HG03558 (cell line): ENCODE results near the gene STUB1.
"Not testable (repeated sequence)": the region's sequence is repeated elsewhere in the genome, so short reads cannot be mapped to it uniquely, and the experiment has no call there.

ENCODE experiments used
- ATAC-seq: cut with Tn5 transposase; IDR thresholded peaks from one replicate; pipeline ENCODE4 v1.9.1; 2021; ENCODE audit warnings: moderate number of reproducible peaks; ENCODE audit not compliant: unreplicated experiment; ENCODE audit errors: extremely low read depth

Gene STUB1

GRCh38 chr16:677316-678190 is 2.7 kb upstream of the STUB1 start:
- no peak for ATAC-seq

DNA sequence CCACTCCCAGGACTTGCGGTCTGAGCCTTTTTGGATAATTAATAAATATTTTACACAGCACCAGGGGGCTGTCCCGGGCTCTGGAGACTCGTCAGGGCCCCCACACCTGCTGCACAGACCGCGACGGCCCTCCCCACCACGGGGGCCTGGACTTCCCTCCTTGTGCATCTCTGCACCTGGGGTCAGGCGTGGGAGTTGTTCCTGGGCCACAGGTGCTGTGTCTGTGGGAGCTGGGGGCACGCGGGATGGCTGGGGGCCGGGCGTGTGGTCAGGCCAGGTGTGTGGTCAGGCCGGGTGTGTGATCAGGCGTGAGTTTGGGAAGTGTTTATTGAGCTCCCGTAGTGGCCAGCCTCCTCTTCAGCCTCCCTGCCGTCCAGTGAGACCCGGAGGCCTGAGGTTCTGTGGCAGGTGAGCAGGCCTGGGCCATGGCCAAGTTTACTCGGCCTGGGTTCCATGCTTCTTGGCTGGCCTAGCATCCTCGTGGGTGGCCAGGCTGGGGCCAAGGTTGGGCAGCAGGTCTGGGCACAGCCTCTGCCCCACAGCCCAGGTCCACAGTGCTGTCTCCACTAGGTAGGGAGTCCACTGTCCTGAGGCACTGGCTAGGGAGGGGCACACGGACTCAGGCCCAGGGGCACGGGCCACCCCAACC is 1.9 kb upstream of the STUB1 start:
- no peak for ATAC-seq

GRCh38 chr16:678858-679813 is 1.1 kb upstream of the STUB1 start:
- no peak for ATAC-seq

DNA sequence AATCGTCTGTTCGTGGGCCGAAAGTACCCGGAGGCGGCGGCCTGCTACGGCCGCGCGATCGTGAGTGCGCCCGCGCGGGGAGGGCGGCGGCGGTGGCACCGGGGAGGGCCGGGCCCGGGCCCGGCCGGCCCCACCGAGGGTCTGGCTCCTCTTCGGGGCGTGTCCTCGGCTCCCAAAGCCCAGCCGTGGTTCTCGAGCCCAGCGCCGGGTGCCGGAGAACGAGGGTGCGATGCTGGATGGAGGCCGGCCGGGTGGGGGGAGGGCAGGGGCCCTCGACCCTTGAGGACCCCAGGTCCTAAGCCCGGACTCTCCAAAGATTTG is 375 bp downstream of the STUB1 start:
- ATAC-seq, result no peak

DNA sequence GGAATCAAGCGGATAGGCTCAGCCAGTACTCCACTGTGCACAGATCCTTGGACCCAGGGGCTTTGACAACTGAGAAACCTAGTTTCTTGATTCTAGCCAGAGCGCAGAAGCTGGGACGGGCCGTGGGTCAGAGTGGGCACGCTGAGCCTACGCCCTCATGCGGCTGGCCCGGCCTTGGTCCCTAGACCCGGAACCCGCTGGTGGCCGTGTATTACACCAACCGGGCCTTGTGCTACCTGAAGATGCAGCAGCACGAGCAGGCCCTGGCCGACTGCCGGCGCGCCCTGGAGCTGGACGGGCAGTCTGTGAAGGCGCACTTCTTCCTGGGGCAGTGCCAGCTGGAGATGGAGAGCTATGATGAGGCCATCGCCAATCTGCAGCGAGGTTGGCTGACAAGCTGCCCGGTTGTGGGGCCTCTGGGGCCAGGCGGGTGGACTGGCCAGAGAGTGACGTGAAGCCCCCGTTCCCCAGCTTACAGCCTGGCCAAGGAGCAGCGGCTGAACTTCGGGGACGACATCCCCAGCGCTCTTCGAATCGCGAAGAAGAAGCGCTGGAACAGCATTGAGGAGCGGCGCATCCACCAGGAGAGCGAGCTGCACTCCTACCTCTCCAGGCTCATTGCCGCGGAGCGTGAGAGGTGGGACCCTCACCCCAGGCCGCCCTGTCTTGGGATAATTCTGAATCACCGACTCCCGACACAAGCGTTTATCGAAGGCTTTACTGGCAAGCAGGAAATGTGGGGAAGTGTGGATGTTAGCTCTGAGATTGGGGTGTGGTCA is 946 bp downstream of the STUB1 start:
- no peak for ATAC-seq

DNA sequence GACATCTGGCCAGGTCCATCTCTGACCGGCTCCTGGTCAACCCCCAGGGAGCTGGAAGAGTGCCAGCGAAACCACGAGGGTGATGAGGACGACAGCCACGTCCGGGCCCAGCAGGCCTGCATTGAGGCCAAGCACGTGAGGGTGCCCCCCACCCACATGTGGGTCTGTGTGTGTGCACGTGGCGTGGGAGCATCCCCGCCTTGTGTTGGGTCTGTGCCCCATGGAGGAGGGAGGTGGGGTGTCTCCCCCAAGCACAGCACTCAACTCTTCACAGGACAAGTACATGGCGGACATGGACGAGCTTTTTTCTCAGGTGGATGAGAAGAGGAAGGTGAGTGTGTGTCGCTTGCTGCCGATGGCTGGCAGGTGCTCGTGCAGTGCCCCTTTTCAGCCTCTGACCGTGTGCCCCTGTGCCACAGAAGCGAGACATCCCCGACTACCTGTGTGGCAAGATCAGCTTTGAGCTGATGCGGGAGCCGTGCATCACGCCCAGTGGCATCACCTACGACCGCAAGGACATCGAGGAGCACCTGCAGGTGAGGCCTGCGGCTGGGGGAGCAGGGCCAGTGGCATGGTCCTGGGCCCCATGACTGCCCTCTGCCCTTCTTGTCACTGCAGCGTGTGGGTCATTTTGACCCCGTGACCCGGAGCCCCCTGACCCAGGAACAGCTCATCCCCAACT is 1.7 kb downstream of the STUB1 start:
- no peak for ATAC-seq

- ATAC-seq, result no peak
Observed at GRCh38 chr16:682493-683395, 2.5 kb downstream of the STUB1 start.

DNA sequence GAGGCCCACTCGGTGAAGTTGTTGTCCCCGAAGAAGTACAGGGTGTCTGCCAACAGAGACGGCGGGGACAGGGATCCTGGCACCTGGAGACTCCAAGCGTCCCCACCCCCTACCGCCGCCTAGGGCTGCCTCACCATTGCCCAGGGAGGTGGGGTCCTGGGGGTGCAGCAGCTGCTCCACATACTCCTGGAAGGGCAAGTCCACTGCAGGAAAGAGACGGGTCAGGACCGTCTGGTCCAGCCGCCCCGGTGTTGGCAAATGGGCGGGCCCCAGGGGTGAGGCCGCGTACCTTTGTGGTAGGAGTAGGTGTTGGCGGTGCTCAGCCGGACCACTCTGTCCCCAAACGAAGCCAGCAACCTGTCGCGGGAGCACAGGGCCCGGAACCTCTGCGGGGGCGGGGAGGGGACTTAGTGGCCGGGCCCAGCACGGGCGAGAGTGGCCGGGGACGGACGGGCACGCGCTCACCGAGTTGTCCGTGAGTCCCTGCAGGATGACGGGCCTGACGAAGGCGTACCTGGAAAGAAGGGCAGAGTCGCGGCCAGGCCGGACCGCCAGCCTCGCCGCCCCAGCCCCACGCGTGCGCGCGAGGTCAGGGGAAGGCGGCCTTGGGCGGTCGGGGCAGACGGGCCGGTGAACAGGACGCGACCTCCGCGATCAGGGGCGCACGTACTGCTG is 3.3 kb downstream of the STUB1 start:
- no peak for ATAC-seq

DNA sequence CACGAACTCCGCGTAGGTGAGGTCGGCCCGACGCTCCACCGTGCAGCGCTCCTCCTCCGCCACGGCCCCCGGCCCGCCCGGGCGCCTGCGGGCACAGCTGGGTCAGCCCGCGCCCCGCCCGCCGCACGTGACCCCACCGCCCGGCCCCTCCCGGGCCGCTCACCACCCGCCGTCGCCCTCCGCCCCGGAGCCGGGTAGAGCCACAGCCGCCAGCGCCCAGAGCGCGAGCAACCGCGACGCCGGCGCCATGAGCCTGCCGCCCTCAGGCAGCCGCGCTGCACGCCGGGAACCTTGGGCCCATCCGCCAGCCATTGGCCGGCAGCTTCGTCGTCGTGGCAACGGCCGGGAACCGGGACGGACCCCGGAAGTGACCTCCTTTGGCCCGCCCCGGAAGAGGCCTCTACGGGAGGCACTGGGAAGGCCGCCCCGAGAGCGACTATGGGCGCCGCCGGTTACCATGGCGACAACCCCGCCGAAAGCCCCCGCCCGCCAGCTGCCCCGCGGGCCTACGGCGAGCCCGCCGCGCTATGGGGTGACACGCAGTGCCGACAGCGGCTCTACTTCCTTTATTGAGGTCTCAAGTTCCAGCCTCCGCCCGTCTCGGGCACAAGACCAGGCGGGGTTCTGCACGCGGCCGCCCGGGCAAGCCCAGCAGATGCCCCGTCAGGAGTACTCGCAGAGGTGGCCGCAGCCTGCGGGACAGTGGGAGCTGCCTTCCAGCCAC is 4.0 kb downstream of the STUB1 start, which contains the start of gene JMJD8:
TSS of gene JMJD8 (minus strand) at position 264 of the 724 bp plus-strand sequence. CDS start at position 249, 15 bp downstream.
- peak; percentile 60 for ATAC-seq

DNA sequence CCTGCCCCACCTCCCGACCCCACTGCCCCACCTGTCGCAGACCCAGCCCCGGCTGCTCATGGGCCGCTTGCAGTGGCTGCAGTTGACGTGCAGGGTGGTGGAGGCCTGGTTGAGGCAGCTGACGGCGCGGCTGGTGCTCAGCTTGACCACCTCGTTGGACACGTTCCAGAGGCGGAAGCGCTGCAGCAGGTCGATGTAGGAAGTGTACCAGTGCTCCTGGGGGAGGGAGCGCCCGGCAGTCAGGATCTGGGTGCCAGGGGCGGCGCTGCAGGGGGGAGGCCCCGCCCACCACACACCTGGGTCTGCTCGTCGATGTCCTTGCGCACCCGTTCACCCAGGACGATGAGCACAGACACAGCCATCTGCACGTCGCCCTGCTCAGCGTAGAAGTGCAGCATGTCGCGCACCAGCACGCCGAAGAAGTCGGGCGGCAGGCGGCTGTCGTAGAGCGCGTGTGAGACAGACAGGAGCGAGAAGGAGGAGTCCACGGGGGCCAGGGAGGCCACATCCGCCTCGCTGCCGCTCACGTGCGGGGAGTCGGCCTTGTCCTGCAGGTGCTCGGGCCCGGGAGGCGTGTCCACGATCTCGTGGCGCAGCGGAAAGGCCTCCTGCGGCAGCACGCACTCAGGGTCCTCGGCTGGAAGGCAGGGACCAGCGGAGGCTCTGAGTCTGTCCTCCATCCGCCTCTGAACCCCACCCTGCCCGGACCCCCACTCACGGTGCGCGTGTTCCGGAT is 4.9 kb downstream of the STUB1 start:
- no peak for ATAC-seq

GRCh38 chr16:685967-686366 is 5.8 kb downstream of the STUB1 start:
- no peak for ATAC-seq

- ATAC-seq, result no peak
Observed at GRCh38 chr16:686459-687260, 6.5 kb downstream of the STUB1 start.

DNA sequence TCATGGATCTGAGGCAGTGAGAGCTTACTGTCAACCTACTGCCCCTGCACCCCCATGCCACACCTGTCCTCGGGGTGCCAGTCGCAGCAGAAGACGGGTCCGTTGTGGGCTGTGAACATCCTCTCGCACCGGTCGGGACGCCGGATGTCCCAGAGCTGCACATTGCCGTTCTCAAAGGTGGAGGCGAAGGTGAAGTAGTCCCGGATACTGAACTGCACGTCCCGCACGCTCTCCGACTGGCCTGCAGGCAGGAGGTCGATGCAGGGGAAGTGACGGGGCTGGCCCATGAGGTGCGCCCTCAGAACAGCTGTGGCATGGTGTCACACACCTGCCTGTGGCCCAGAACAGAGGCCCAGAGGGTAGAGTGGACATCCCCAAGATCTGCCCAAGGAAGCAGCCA is 7.3 kb downstream of the STUB1 start:
- ATAC-seq, result no peak

DNA sequence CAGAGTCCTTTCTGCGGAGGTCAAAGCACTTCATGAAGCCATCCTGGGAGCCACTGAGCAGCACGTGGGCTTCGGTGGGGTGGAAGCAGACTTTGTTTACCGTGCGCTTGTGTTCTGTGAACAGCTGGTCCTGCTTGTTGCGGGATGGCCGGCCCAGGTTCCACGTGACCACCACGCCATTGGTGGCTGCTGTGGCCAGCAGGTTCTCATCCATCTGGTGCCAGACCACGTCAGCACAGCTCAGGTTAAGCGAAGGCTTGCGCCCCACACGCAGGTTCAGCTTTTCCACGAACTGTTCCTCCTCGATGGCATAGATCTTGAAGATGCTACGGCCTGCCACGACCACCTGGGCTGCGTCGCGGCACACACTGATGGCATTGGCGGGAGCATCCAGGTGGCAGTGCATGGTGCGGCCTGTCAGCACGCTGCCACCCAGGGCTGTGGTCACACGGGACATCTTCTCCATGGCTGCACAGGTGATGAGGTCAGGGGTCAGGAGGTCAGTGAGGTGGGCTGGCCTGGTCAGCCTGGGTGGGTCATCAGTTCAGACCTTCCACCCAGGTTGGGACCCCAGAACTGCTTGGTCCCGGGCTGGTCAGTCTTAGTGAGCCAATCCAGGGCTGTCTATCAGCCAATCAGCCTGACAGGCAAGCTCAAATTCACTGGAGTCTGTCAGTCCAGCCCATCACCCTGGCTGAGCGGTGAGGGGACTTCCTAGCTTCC is 9.1 kb downstream of the STUB1 start:
- ATAC-seq, result no peak

DNA sequence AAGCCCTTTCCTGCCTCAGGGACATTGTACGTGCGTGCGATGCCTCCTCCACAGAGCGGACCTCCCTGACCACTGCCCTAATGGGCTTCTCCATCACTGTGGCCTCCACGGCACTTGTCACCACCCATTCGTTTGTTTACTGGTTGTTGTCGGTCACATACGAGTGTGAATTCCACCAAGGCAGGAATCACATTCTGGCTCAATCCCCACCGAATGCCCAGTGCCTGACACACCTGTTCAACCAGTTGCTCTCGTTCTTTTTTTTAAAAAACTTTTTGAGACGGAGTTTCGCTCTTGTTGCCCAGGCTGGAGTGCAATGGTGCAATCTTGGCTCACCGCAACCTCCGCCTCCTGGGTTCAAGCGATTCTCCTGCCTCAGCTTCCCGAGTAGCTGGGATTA is 11.0 kb downstream of the STUB1 start:
- not testable (repeated sequence) for ATAC-seq
